K562 (cell line): ENCODE results near the gene TNNT3. TPM values are rescaled to one million over a fixed set of nuclear protein-coding genes. Genes with fewer than 3 reads are reported as not detected.

Experiments
- ATAC-seq: fragments of 200-7000 bp; cut with Tn5 transposase; 3 replicates; pipeline ENCODE4 v1.9.1; 2020; ENCODE audit warnings: moderate library complexity
- BruUV-seq: library from RNA; stranded (reverse); fragments of 400-500 nt; replicated peaks from 2 replicates; lab custom pipeline; 2021; lab: Mats Ljungman, UMichigan
- CTCF ChIA-PET: fragments of 300-600 bp; formaldehyde crosslinking; extraction: SDS; loops from one replicate; lab custom pipeline; 2021; ENCODE audit warnings: low intra/inter-chr PET ratio; lab: Yijun Ruan, JAX
- POLR2A ChIA-PET: fragments of 300-600, 350-650 bp; sonication (Branson Sonifier 250); formaldehyde crosslinking; extraction: SDS; loops from one replicate; lab custom pipeline; 2021; ENCODE audit warnings: antibody characterized with exemption, inconsistent platforms; lab: Yijun Ruan, JAX
- DNase-seq, 4 experiments: peaks; one replicate each; pipeline versions ENCODE4 v3.0.0 to v3.0.0-alpha.2; 2011 to 2018; ENCODE audit warnings: low spot score in 3 of 4, mixed read lengths in 3 of 4; ENCODE audit errors: extremely low read depth in 1 of 4
- FAIRE-seq: peaks from 2 replicates; lab custom pipeline; 2011; peaks lifted over from hg19 to GRCh38; lab: Jason Lieb, UNC
- H2AFZ ChIP-seq: 2 replicates; pipeline ENCODE4 v1.6.0; 2011; ENCODE audit warnings: low read depth, low read length, control low read depth, inconsistent platforms
- H3K27ac ChIP-seq: fragments of 200-600 bp; 3 replicates; pipeline ENCODE4 v1.8.0; 2011; ENCODE audit warnings: low read depth, mild to moderate bottlenecking, control low read depth, inconsistent platforms, low read length, moderate library complexity, mixed read lengths; ENCODE audit errors: extremely low read depth
- H3K27me3 ChIP-seq, 2 experiments: fragments of 300-600 bp in 1 of 2; 2 replicates in 1 of 2; 3 replicates in 1 of 2; pipeline versions ENCODE4 v1.6.0 to v1.8.0; 2011; ENCODE audit warnings: inconsistent platforms in 2 of 2, low read length in 2 of 2, mild to moderate bottlenecking in 1 of 2, mixed read lengths in 1 of 2, moderate library complexity in 1 of 2; ENCODE audit not compliant: control insufficient read depth in 2 of 2, insufficient read depth in 2 of 2
- H3K36me3 ChIP-seq: fragments of 300-600 bp; 3 replicates; pipeline ENCODE4 v1.8.0; 2011; ENCODE audit warnings: mild to moderate bottlenecking, low read length, inconsistent platforms; ENCODE audit not compliant: control insufficient read depth, insufficient read depth
- H3K4me1 ChIP-seq, 2 experiments: fragments of 200-600 bp in 1 of 2; replicated peaks in 1 of 2; 2 replicates in 1 of 2; 3 replicates in 1 of 2; pipeline versions ENCODE4 v1.5.1 to v1.8.0; 2011; ENCODE audit warnings: inconsistent platforms in 2 of 2, low read length in 2 of 2, mild to moderate bottlenecking in 1 of 2, mixed read lengths in 1 of 2, moderate library complexity in 1 of 2; ENCODE audit not compliant: control insufficient read depth in 2 of 2, insufficient read depth in 2 of 2
- H3K4me2 ChIP-seq: 2 replicates; pipeline ENCODE4 v1.6.1; 2011; ENCODE audit warnings: low read length, control low read depth, inconsistent platforms, mixed read lengths; ENCODE audit not compliant: insufficient read depth
- H3K4me3 ChIP-seq: fragments of 200-600 bp; sonication (generic), shearing (Covaris generic); 2 replicates; pipeline ENCODE4 v1.5.1; 2016; ENCODE audit warnings: control low read depth, inconsistent platforms
- H3K79me2 ChIP-seq: fragments of 200-600 bp; 3 replicates; pipeline ENCODE4 v1.8.0; 2011; ENCODE audit warnings: low read length, inconsistent platforms; ENCODE audit not compliant: control insufficient read depth, insufficient read depth
- H3K9ac ChIP-seq, 2 experiments: 2 replicates each; pipeline versions ENCODE4 v1.6.0 to v1.6.1; 2011; ENCODE audit warnings: low read depth in 2 of 2, low read length in 2 of 2, control low read depth in 1 of 2, inconsistent platforms in 1 of 2, mild to moderate bottlenecking in 1 of 2, mixed read lengths in 1 of 2; ENCODE audit not compliant: insufficient read depth in 1 of 2
- H3K9me1 ChIP-seq: one replicate; pipeline ENCODE4 v1.6.0; 2011; ENCODE audit warnings: inconsistent platforms, mild to moderate bottlenecking, low read length, moderate library complexity; ENCODE audit not compliant: control insufficient read depth, insufficient read depth
- H3K9me3 ChIP-seq: replicated peaks from 2 replicates; pipeline ENCODE4 v1.5.1; 2011; ENCODE audit warnings: low read depth, low read length, inconsistent platforms; ENCODE audit not compliant: control insufficient read depth, insufficient read depth
- H4K20me1 ChIP-seq: replicated peaks from 2 replicates; pipeline ENCODE4 v1.6.1; 2011; ENCODE audit warnings: low read length, inconsistent platforms, mixed read lengths; ENCODE audit not compliant: control insufficient read depth, insufficient read depth
- ETV1 ChIP-seq: fragments of 450-650 bp; conservative IDR thresholded peaks from 2 replicates; pipeline ENCODE4 v1.6.1; 2016; ENCODE audit warnings: missing genetic modification characterization, control low read depth, low read depth, missing compliant biosample characterization
- HNRNPLL ChIP-seq: fragments of 200-400 bp; formaldehyde crosslinking; IDR thresholded peaks from 2 replicates; pipeline ENCODE4 v1.6.1; 2017; ENCODE audit warnings: low read length, low read depth, mild to moderate bottlenecking; ENCODE audit not compliant: poor library complexity, severe bottlenecking
- KAT8 ChIP-seq: fragments of 450-650 bp; IDR thresholded peaks from 2 replicates; pipeline ENCODE4 v1.6.1; 2016; ENCODE audit warnings: low read depth, mild to moderate bottlenecking
- NONO ChIP-seq, 2 experiments: fragments of 200-400 bp in 1 of 2; fragments of 450-650 bp in 1 of 2; formaldehyde crosslinking in 1 of 2; IDR thresholded peaks; 2 replicates each; pipeline ENCODE4 v1.6.1; 2017; ENCODE audit warnings: low read depth in 2 of 2, mild to moderate bottlenecking in 2 of 2, moderate library complexity in 2 of 2, low read length in 1 of 2
- NR2C2 ChIP-seq, 2 experiments: fragments of 200-800 bp in 1 of 2; sonication (Bioruptor generic) in 1 of 2; sonication (generic) in 1 of 2; formaldehyde crosslinking in 1 of 2; IDR thresholded peaks; 2 replicates each; pipeline versions ENCODE4 v1.6.1 to v1.8.0; 2016 to 2022; ENCODE audit warnings: mild to moderate bottlenecking in 1 of 2, missing compliant biosample characterization in 1 of 2, missing genetic modification characterization in 1 of 2, missing genetic modification reagents in 1 of 2
- PATZ1 ChIP-seq: fragments of 250-450 bp; sonication (Bioruptor Pico); IDR thresholded peaks from 2 replicates; pipeline ENCODE4 v1.5.0; 2020; ENCODE audit warnings: mild to moderate bottlenecking, borderline replicate concordance
- SP1 ChIP-seq: sonication (generic); formaldehyde crosslinking; IDR thresholded peaks from 2 replicates; pipeline ENCODE4 v1.8.1; 2022; ENCODE audit warnings: mild to moderate bottlenecking, missing genetic modification reagents
- ZNF511 ChIP-seq: sonication (generic); formaldehyde crosslinking; IDR thresholded peaks from 2 replicates; pipeline ENCODE4 v1.8.0; 2022; ENCODE audit warnings: mild to moderate bottlenecking, missing genetic modification reagents
- WGBS: fragments of 100-300 bp; shearing (Covaris generic); methylation state at CpG from one replicate; pipeline ENCODE4 v1.1.6; 2016; ENCODE audit warnings: low coverage, mixed read lengths; ENCODE audit not compliant: insufficient coverage; ENCODE audit errors: missing lambda C conversion rate; 5-methylcytosine and 5-hydroxymethylcytosine counted together
- in situ Hi-C: fragments of 300-500 bp; cut with MboI; formaldehyde crosslinking; loops from 4 replicates; pipeline ENCODE4 v1.15.0; 2018; ENCODE audit warnings: inconsistent platforms, mixed read lengths
- intact Hi-C: fragments of 100-400 bp; cut with micrococcal nuclease; formaldehyde crosslinking; loops from 2 replicates; pipeline ENCODE4 v1.14.2; 2022
- polyA plus RNA-seq, 8 experiments: library from polyadenylated mRNA; depleted of rRNA in 4 of 8; stranded (reverse) in 5 of 8; unstranded in 3 of 8; fragments of >200 nt; fragmentation: Nextera tagmentation in 2 of 8; fragmentation: Illumina TruSeq in 1 of 8; extraction: Ambion mirVana in 2 of 8; extraction: Trizol in 1 of 8; gene quantifications; 2 replicates each; pipeline versions ENCODE4 v1.2.1 to v1.2.3, GENCODE V29; 2011 to 2014; ENCODE audit warnings: inconsistent platforms in 1 of 8, missing spikeins in 1 of 8
- total RNA-seq, 7 experiments: library from RNA; depleted of rRNA in 6 of 7; stranded (reverse); fragments of >200 nt in 6 of 7; fragmentation: Illumina TruSeq in 2 of 7; extraction: Trizol in 2 of 7; gene quantifications; 2 replicates each; pipeline versions ENCODE4 v1.2.1 to v1.2.3, GENCODE V29; 2011 to 2021; ENCODE audit warnings: low replicate concordance in 1 of 7

Gene TNNT3
- total and polyA plus RNA-seq, 9 of the 15 experiments (the other 6 are each of a cell fraction or from before 2014, with no cell fraction given) = 0.10 TPM; not detected in 8

- TF ChIP-seq PATZ1 (CRISPR knock-in tag) = no peak
- TF ChIP-seq, all 486 proteins: peak for 0
Measured at GRCh38 chr11:1969035-1969434, 49.5 kb downstream of the TNNT3 start (continued).

GRCh38 chr11:1969776-1970175, 50.3 kb downstream of the TNNT3 start:
- POLR2A ChIA-PET = interaction anchor here (0.6 kb wide), 1 partner anchor 11 kb away, joined by 3 read pairs; no protein-coding TSS in a partner anchor
- in situ Hi-C loops = no loop called here

More at GRCh38 chr11:1969776-1970175, 50.3 kb downstream of the TNNT3 start:
- H3K79me2 ChIP-seq = no peaks in the 10 kb centered on the region
- no peak overlapping the region for H3K27ac ChIP-seq
- H3K4me1 ChIP-seq = no peaks in the 10 kb centered on the region
- H3K9me1 ChIP-seq = no peaks in the 10 kb centered on the region
- H2AFZ ChIP-seq = no peak overlapping the region
- TF ChIP-seq NR2C2 (CRISPR knock-in tag; IDR thresholded peaks at IDR 0.05) = no peak
- TF ChIP-seq NR2C2 (tag; IDR thresholded peaks at IDR 0.05) = no peak
- TF ChIP-seq NONO (IDR thresholded peaks at IDR 0.05; ENCODE audit: low read depth in 2 of 2, low read length in 1 of 2) = no peak
- no peak for TF ChIP-seq ZNF511
- no peak for TF ChIP-seq HNRNPLL
- TF ChIP-seq KAT8 = no peak
- TF ChIP-seq ETV1 = no peak
- TF ChIP-seq SP1 = no peak
- H3K9ac ChIP-seq = no peak overlapping the region
- H3K36me3 ChIP-seq = no peaks in the 10 kb centered on the region
- no TSS peak for BruUV-seq
- intact Hi-C loops = no loop called here
- CTCF ChIA-PET = interaction anchor here (2.0 to 2.2 kb wide), 2 partner anchors 28 to 30 kb away, joined by 7 to 9 read pairs; partner anchors contain the start of gene H19
- no peaks in the 10 kb centered on the region for H4K20me1 ChIP-seq
- no CpG with 5 or more reads among the region's 23 CpGs for WGBS
- no peaks in the 10 kb centered on the region for H3K27me3 ChIP-seq
- no peak overlapping the region for H3K4me2 ChIP-seq
- no peaks in the 10 kb centered on the region for H3K9me3 ChIP-seq
- H3K4me3 ChIP-seq = no peak overlapping the region
- DNase-seq (no peak), ATAC-seq (peak; percentile 46), FAIRE-seq (peak; percentile 59)
